Measurements from ENCODE around the gene LCA5L. TPM values are rescaled to one million over a fixed set of nuclear protein-coding genes. Genes with fewer than 3 reads are reported as not detected.

The LCA5L gene
- 0.90 TPM for polyA plus RNA-seq (2012; ENCODE audit: insufficient read depth, insufficient read length)

DNA sequence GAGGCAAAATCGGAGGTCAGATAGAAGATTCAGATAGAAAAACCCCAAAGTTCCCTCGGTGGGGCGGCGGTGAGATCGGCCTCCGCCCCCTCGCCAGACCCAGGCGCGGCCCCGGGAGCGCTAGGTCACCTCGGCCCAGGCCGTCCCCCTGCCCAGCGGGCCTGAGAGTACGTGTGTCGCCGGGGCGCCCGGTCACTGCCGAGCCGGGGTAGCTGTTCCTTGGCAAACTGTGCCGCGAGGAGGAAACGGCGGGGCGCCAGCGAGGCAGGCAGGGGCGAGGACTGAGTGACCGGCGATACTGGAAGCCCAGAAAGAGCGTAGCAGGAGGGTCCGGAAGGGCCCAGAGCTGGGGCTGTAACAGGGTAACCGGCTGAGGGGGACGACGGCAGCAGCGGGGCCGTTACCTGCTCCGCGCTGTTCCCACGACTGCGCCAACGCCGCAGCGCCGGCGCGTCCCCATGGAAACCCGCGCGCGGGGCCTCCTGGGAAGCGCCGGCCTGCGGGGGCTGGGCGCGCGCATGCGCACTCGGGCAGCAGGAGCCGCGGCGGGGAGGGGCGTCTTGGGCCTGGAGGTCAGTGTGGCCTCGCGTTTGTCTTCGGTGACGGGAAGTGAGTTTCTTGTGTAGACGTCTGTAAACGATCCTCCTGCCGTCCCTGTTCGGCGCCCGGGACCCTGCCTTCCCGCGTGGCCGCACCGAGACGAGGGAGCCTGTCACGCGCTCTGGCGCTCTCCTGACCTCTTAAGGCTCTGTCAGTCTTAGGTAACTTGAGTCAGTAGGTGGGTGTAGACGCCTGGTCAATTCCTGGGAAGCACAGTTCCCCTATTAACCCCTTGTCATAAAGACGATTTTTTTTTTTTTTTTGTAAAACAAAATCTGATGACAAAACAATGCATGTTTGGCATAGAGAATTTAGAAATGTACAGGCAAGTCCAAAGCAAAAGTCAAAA lies at the start of gene LCA5L:
Gene LCA5L, minus strand, starts transcription at position 458 of the 949 bp plus-strand sequence. CDS start 17,285 bp downstream, outside the sequence.
- H3K4me3 ChIP-seq (ENCODE audit: low read length): peak within 1 kb of the TSS; percentile 82
- peak; percentile 73 for DNase-seq (ENCODE audit: low read depth, low spot score)

DNA sequence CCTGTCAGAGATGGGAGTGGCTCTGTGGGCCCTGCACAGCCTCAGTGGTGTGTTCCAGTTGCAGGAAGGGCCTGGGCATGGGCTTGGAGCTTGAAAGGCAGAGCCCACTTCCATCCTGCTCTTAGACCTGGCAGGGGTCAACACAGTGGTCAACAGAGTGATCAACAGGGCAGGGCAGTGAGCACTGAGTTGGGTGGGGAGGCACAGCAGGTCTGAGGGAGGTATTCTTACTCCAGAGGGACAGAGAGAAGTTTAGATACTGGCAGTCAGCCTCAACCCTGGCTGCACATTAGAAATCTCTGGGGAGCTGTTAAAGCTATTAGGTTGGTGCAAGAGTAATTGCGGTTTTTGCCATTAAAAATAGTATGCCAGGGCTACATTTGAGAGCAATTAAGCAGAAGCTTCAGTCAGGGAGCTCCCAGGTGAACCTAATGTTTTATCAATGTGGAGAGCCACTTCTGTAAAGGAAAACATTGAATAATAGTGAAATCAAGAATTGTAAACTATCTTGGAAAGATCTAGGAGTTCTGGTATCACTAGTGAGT lies 43.9 kb upstream of the LCA5L start:
- no peak for DNase-seq (ENCODE audit: low read depth, low spot score)
- no peak overlapping the region for H3K4me3 ChIP-seq (ENCODE audit: low read length)

DNA sequence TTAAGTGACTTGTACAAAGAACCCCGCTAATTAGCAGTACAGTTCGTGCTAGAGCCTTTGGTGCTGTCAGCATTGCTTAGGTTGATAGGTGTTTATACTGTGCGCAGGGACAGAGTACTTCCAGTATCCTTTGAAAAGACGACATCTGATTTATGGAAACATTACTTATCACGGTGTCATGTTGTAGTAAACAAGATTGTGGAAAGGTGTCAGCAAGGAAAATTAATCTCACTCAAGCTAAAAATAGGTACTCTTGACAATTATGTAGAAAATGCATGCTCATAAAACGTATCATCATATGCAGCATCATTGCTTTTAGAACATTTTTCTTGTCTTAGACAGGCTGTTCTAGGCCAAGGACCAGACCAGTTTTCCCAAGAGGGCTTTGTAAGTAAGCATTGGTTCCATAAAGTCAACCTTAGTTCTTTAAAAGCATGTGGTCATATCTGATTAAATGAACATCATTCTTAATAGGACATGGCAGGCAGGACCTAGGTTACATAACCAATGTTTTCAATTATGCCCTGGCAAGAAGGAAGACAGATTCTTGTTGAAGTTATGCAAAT lies 39.2 kb upstream of the LCA5L start:
- H3K4me3 ChIP-seq (ENCODE audit: low read length): no peak overlapping the region
- DNase-seq (ENCODE audit: low read depth, low spot score): no peak

DNA sequence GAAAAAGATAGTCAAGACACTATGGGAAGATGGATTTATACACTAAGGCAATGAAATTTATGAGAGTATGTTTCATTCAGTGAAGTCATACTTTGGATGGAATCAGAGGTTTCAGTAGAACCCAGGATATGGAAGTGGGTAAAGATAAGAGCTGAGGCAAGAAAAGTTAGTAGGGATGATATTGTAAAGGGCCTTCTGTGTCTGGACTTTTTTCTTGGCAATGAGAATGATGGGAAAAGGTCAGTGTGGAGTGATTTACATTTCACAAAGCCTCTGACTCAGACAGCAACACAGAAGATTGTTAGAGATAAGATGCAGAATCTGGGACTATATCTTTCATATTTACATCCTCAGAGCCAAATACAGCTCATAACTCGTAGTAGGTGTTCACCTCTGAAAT lies 38.3 kb upstream of the LCA5L start:
- no peak overlapping the region for H3K4me3 ChIP-seq (ENCODE audit: low read length)
- no peak for DNase-seq (ENCODE audit: low read depth, low spot score)

DNA sequence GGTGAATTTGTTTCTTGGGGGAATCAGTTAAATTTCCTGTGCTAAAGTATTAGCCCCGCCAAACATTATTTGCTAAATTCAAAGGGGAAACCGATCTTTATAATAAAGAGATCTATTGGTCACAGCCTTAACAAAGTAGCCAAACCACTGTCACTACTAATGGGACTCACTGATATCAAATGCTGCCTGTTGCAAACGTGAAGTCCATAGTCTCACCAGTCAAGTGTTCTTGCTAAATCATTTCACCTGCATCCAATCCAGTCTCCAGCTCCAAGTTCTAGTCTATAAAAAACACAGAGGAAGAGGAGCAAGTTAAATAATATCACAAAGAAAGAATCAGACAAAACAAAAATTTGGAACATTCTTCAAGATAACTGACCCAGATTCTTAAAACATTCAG lies 36.3 kb upstream of the LCA5L start:
- H3K4me3 ChIP-seq (ENCODE audit: low read length): no peak overlapping the region
- no peak for DNase-seq (ENCODE audit: low read depth, low spot score)

DNA sequence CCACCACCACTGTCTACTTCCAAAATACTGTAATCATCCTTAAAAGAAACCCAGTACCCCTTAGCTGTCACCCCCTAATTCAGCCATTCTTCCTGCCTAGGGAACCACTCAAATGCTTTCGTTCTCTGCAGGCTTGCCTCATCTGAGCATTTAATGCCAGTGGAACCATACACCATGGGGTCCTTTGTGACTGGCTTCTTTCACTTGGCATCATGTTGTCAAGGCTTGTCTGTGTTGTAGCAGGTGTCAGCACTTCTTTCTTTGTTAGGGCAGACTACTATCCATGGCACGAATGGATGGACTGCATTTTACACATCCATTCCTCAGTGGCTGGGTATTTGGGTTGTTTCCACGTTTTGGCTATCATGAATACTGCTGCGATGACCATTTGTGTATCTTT lies 34.7 kb upstream of the LCA5L start:
- no peak for DNase-seq (ENCODE audit: low read depth, low spot score)

DNA sequence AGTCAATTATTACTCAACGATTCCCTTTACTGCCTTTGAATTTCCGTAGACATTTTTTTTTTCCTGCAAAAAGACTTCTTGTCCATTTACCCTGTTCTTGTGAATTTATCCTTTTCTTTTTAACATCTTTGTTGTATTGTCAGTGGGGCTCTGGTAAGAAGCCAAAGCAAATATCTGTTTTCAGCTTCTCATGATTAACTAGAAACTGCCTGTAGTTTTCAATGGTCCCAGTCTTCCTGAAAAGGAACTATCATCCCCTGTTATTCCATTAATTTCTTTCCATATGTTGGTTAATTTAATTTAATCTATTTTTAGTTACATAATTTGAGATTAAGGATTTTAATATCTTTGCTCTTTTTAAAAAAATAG lies 34.2 kb upstream of the LCA5L start:
- DNase-seq (ENCODE audit: low read depth, low spot score): no peak
- no peak overlapping the region for H3K4me3 ChIP-seq (ENCODE audit: low read length)

More for the DNA sequence above, 34.7 kb upstream of the LCA5L start:
- no peak overlapping the region for H3K4me3 ChIP-seq (ENCODE audit: low read length)

DNA sequence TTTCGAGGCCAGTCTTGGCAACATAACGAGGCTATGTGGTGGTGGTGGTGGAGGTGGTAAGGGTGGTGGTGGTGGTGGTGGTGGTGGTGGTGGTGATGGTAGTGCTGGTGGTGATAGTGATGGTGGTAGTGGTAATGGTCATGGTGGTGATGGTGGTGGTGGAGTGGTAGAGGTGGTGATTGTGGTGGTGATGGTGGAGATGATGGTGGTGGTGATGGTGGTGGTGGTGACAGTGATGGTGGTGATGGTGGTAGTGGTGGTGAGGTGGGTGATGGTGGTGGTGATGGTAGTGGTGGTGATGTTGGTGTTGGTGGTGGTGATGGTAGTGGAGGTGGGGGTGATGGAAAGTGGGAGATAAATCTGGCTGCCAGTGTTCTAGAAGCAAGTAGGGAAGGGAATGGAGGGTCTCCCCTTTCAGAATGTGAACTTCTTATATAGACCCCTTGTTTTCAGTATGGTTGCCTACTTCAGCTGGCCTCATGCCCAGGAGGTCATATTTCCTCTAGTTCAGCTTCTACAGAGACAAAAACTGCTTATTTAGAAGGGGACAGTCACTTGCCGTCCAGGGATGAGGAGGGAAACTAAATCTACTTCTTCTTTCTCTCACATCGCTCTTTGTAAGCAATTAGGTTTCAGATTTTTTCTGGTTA lies 33.7 kb upstream of the LCA5L start:
- no peak for DNase-seq (ENCODE audit: low read depth, low spot score)
- no peak overlapping the region for H3K4me3 ChIP-seq (ENCODE audit: low read length)

DNA sequence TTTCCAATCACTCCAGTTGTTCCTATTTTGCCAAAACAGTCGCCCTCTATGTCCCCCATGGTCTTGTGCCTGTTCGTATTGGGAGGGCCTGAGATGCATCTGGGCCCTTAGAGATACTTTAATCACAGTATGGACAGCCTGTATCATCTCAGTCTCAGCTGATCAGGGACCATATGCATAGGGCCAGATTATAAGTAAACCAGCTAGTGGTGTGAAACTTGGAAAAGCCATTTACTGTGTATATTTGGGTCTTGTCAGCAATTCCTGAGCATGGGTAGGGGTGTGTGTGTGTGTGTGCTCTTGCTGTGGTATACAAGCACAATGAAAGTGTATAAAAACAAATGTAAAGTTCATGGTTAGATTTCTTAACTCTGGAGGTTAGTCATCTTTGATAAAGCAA lies 29.0 kb upstream of the LCA5L start:
- DNase-seq (ENCODE audit: low read depth, low spot score): no peak
- H3K4me3 ChIP-seq (ENCODE audit: low read length): no peak overlapping the region

DNA sequence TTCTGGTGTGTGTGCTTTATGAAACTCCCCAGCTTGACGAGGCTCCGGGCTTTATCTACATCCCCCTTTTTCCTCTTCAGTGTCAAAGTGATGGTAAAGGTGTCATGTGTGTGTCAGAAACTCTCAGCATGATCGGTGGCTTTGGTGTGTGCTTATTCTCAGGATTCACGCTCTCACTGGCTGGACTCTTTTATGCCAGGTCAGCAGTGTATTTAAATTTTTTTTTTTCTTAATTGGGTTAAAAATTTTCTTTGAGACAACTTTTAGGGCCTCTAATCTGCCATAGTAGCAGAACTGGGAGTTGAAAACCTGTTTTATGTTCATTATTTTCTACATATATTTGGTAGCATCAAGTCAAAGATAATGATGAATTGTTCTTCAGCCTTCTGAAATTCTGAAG lies 27.2 kb upstream of the LCA5L start:
- no peak for DNase-seq (ENCODE audit: low read depth, low spot score)
- no peak overlapping the region for H3K4me3 ChIP-seq (ENCODE audit: low read length)

DNA sequence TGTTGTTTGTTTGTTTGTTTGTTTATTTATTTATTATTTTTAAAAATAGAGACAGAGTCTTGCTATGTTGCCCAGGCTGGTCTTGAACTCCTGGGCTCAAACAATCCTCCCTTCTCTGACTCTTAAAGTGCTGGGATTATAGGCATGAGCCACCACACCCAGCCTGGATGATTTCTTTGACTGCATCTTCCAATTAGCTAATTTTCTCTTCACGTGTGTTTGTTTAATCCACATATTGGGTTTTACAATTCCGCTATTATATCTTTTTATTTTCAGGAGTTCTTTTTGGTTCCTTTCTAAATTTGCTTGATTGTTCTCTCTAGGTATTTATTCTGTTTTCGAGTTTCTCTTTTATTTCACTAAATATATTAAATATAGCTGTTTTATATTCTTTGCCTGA lies 26.0 kb upstream of the LCA5L start:
- H3K4me3 ChIP-seq (ENCODE audit: low read length): no peak overlapping the region
- DNase-seq (ENCODE audit: low read depth, low spot score): no peak

DNA sequence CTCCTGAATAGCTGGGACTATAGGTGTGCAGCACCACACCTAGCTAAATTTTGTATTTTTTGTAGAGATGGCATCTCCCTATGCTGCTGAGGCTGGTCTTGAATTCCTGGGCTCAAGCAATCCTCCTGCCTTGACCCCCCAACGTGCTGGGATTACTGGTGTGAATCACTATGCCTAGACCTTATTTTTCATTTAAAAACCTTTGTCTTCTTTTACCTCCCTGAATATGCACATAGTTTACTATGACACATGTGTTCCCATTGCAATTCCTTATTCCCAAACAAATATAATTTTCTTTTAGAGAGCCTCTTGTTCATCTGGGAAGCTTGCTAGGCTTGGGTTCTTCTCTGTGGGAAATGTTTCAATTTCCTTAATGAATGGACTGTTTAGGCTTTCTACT lies 23.0 kb upstream of the LCA5L start:
- DNase-seq (ENCODE audit: low read depth, low spot score): no peak
- no peak overlapping the region for H3K4me3 ChIP-seq (ENCODE audit: low read length)

DNA sequence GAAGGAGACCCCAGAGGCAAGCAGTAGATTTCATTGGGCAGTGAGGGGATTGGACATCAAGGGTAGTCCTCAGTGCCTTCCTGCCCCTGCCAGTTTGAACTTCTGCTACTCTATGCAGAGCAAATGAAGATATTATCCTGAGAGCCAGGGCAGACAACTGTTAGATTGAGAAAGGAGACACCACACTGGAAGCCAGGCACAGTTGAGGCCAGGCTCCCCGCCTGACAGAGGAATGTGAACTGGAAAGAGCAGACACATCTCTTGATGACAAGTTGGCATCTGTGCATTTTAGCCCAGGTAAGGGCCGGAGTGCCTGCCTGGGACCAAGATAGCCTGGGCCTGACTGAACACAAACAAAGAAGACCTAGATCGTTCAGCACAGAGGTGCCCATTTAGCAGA lies 22.2 kb upstream of the LCA5L start:
- DNase-seq (ENCODE audit: low read depth, low spot score): no peak
- H3K4me3 ChIP-seq (ENCODE audit: low read length): no peak overlapping the region

DNA sequence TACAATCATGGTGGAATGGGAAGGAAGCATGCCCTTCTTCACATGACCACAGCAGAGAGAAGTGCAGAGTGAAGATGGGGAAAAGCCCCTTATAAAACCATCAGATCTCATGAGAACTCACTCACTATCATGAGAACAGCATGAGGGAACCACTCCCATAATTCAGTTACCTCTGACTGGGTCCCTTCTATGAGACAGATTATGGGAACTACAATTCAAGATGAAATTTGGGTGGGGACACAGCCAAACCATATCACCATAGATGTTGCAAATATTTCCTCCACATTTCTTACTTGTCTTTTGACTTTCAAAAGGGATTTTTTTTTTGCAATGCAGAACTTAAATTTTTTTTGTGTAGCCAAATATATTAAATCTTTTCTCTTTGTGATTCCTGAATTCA lies 21.0 kb upstream of the LCA5L start:
- DNase-seq (ENCODE audit: low read depth, low spot score): no peak
- no peak overlapping the region for H3K4me3 ChIP-seq (ENCODE audit: low read length)

DNA sequence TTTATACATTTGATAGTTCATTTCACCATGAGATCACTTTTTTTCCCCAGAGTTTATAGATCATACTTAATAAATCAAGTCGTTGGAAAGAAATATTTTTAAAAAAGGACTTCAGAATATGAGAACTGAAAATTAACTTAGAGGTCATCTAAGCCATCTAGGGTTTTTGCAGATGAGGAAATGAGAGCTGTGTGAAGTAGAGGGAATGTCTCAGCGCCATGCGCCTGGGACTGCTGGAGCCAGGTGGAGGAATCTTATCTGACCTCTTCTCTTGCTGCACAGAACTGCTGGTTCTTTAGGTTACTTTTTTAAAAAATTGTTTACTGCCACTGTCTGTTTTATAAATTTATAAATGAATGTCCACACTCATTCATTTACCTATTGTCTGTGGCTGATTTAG lies 17.7 kb upstream of the LCA5L start:
- DNase-seq (ENCODE audit: low read depth, low spot score): no peak
- H3K4me3 ChIP-seq (ENCODE audit: low read length): no peak overlapping the region

DNA sequence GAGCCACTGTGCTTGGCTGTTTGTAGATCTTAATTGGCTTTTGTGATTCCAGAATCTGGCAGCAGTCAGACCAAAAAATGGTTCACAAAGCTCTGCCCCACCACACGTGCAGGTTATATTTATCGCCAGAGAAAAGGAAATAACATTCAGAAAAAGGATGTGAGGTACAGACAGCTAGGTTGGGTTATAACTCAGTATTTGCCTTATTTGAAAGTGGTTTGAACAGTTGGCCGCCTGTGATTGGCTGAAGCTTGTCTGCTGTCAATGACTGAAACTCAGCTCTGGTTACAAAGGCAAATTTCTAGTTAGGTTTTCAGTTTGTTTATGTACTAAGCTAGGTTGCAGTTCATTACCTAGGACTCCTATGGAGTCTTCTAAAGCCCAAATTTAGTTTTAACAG lies 15.8 kb upstream of the LCA5L start:
- no peak for DNase-seq (ENCODE audit: low read depth, low spot score)
- no peak overlapping the region for H3K4me3 ChIP-seq (ENCODE audit: low read length)

DNA sequence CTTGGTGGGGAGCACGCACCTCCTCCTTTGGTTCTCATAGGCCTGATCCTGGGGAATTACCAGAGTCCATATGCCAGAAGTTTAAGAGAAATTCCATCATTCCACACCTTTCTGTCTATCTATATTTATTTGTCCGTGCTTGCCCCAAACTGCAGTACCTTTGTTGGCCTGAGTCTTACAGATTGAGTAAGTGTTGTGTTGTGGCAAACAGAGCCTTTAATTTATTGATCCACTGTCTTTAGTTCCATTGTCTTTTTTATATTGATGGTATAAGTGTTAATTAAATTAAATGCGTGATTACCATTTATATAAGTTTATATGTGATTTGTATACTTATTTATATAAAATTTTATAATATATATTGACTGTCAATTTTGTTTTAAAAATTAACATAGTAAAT lies 11.1 kb upstream of the LCA5L start:
- DNase-seq (ENCODE audit: low read depth, low spot score): no peak
- no peak overlapping the region for H3K4me3 ChIP-seq (ENCODE audit: low read length)

DNA sequence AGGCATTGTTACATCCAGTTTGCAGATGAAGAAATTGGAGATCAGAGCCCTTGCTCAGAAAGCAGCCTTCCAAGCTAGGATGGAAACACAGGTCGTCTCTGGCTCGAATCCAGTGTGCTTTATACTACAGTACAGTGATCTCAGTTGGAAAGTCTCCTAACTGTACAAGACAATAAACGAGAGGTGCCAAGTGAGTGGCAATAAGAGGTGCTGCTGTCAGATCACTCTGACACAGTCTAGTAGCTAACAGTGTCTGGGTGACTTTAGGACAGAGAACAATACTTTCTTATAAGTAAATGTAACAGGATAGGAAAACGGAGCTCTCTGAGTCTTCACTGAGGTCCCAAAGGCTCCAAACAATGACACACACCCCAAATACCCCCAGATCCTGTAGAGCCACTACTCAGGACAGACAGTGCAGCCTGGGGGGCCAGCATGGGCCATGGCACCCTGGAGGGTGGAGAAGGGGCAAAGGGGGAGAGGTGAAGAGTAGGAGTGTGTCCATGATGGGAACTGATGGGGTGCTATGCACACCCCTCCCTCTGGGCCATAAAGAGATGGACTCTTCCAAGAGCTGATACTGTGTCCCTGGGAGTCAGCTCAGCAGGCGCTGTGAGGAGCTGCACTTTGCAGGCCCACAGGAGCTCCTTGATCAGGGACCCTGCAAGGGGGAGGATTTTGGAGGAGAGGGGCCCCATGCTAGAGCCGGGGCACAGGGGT lies 9.5 kb upstream of the LCA5L start:
- DNase-seq (ENCODE audit: low read depth, low spot score): no peak
- H3K4me3 ChIP-seq (ENCODE audit: low read length): no peak overlapping the region

DNA sequence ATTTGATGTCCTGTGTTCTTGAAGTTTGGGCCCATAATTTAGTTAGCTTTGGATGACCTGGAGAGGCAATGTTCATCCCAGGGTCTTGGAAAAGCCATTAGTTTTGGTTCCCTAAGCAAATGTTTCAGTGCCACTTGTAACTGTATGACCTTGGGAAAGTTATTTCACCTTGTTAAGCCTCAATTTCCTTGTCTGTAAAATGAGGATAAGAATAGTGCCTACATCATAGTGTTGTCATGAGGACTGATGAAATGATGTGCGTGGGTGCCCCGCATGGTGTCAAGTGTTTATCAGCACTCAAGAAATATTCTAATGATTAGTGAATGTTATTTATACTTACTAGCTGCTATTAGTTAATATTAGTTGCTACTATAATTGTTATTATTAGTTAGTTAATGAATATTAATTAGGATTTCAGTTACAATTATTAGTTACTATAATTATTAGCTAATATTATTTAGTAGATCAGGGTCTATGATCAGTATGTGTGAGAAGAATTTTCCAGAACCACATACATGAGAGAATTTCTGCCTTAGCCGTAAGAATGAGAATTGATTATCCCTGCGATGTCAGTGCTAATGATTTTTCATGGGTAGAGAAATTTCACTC lies 8.1 kb upstream of the LCA5L start:
- no peak overlapping the region for H3K4me3 ChIP-seq (ENCODE audit: low read length)

More for the DNA sequence above, 8.1 kb upstream of the LCA5L start:
- no peak for DNase-seq (ENCODE audit: low read depth, low spot score)

Data from Jurkat, Clone E6-1 (cell line).